Stimulated activated CD4-positive, alpha-beta T cell treated with anti-CD3 and anti-CD28 coated beads, Interleukin-4, amount 100 ng/mL, for 48 hours (primary cell): Measurements from ENCODE around the gene MAGEA3.
"Not testable (repeated sequence)": the region's sequence is repeated elsewhere in the genome, so short reads cannot be mapped to it uniquely, and the experiment has no call there.

ENCODE experiments used
- DNase-seq, 2 donors: peaks; one replicate each; pipeline ENCODE4 v3.0.0-alpha.2; 2020; ENCODE audit warnings: low read depth in 2 of 2

The MAGEA3 gene

DNA sequence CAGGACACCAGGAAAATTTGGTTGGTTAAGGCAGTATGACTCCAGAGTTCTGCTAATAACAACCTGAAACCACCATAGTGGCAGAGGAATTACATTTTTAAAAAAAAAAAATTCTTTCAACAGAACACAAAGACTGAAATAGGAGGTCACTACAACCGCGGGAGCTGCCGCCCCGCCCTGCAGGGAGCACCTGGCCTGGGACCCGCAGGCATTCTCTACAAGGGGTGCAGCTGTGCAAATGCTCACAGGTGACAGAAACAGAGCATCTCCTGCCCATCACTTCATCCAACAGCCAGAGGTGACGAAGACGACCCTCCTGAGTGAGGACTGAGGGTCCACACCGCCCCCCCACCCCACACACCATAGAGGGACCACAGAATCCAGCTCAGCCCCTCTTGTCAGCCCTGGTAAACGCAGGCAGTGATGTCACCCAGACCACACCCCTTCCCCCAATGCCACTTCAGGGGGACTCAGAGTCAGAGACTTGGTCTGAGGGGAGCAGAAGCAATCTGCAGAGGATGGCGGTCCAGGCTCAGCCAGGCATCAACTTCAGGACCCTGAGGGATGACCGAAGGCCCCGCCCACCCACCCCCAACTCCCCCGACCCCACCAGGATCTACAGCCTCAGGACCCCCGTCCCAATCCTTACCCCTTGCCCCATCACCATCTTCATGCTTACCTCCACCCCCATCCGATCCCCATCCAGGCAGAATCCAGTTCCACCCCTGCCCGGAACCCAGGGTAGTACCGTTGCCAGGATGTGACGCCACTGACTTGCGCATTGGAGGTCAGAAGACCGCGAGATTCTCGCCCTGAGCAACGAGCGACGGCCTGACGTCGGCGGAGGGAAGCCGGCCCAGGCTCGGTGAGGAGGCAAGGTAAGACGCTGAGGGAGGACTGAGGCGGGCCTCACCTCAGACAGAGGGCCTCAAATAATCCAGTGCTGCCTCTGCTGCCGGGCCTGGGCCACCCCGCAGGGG lies at the start of gene MAGEA3:
TSS of gene MAGEA3 (plus strand) at position 843 of the 980 bp plus-strand sequence. CDS start 2,039 bp downstream, outside the sequence.
- DNase-seq = not testable (repeated sequence)

DNA sequence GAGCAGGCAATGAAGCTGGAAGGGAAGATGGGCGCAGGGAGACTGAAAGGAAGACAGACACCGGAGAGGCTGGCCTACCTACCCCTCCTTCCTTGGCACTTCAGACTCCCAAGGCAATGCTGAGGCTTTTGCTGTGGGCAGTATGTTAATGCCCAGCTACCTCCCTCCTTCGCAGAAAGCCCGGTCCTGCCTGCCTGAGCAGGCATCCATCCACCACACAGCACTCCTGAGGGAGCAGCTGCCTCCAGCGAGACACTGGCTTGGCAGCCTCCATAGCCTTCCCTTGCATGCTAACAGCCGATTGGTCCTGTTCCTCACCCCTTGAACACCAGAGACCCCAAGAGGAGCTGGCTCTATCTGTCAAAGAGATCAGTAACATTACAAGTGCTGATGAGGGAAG lies 46.5 kb upstream of the MAGEA3 start:
- DNase-seq = no peak

- DNase-seq = no peak
These were observed 46.1 kb upstream of the MAGEA3 start for GRCh38 chrX:152652467-152652866.

DNA sequence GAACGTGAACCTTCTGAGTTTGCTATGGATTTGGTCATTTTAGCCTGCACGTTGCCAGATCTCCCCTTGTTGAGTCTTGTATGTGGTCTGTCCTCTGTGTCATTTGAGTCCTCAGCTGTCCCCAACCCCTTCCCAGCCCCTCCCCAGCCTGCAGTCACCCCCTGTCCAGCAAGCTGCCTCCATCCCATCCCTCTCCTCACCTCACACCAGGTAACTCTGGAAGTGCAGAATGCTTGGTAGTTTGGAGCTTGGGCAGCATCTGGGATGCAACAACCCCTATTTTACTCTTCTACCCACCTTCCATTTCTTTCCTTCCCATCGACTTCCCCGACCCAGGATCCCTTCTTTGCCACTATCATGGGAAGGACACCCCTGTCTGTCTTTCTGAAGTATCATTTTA lies 42.5 kb upstream of the MAGEA3 start:
- DNase-seq = no peak

DNA sequence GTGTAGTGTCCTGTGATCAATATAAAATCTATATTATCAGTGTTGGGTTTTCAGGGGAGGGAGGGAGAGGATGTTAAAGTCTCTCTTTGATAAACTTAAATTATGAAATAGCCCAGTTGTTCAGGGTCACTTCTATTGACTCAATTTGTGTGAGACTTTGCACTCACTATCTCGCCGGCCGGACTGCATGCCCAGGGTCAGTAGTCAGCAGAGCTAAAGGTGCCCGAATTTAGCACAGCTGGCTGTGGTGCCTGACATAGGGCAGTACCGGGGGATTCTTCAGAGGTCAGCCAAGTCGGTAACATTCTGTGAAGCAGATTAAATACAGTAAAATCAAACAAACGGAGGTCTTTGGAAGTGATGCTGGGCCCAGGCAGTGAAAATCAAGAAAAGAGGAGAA lies 41.7 kb upstream of the MAGEA3 start:
- DNase-seq = no peak

- no peak for DNase-seq
These were observed 40.3 kb upstream of the MAGEA3 start for GRCh38 chrX:152658302-152658701.

DNA sequence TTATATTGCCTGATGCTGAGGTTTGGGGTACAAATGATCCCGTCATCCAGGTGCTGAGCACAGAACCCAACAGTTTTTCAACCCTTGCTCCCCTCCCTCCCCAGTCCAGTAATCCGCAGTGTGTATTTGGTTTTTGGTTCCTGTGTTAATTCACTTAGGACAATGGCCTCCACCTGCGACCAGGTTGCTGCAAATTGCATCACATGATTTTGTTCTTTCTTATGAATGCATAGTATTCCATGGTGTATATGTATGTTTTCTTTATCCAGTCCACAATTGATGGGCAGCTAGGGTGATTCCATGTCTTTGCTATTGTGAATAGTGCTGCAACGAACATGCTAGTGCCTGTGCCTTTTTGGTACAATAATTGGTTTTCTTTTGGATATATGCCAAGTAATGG lies 35.5 kb upstream of the MAGEA3 start:
- no peak for DNase-seq

- DNase-seq = no peak
These were observed 24.5 kb upstream of the MAGEA3 start for GRCh38 chrX:152674135-152674534.

DNA sequence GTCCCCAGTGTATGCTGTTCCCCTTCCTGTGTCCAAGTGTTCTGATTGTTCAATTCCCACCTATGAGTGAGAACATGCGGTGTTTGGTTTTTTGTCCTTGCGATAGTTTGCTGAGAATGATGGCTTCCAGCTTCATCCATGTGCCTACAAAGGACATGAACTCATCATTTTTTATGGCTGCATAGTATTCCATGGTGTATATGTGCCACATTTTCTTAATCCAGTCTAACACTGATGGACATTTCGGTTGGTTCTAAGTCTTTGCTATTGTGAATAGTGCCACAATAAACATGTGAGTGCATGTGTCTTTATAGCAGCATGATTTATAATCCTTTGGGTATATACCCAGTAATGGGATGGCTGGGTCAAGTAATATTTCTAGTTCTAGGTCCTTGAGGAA lies 23.9 kb upstream of the MAGEA3 start:
- not testable (repeated sequence) for DNase-seq

DNA sequence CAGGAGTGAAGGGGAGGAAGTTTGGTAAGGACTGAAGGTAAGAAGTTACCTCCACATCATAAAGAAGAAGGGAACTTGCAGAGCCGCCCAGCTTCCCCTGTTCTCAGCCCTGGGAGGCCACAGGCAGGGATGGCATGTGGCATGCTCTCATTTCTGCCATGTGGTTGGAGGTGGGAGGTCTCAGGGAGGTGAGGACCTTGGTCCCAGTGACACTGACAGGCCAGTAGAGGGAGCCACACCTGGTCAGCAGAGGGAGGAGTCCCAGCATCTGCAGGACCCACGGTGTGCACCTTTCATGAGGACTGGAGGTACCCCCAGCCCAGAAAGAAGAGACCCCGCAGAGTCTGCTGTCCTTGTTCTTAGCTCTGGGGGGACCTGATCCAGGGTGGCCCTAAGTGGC lies 17.6 kb upstream of the MAGEA3 start:
- DNase-seq = not testable (repeated sequence)

- not testable (repeated sequence) for DNase-seq
These were observed 1.8 kb downstream of the MAGEA3 start for GRCh38 chrX:152700390-152700789.

DNA sequence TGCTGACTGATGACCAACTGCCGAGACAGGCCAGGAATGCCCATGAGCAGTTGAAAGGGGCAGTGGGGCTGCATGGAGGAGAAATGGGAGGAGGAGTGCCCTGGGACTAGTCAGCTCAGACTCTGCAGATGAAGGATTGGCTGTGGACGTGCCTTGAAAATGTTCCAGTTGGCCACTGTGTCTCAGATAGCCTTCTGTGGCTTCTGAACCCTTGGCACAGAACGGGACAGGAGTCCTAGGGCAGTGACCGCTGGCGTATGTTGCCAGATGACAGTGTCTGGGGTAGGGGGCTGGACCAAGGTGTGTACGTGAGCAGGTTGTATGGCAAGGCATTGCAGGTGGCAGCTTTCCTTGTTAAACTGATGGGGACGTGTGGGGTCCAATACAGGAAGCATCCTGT lies 7.9 kb downstream of the MAGEA3 start:
- DNase-seq = not testable (repeated sequence)

DNA sequence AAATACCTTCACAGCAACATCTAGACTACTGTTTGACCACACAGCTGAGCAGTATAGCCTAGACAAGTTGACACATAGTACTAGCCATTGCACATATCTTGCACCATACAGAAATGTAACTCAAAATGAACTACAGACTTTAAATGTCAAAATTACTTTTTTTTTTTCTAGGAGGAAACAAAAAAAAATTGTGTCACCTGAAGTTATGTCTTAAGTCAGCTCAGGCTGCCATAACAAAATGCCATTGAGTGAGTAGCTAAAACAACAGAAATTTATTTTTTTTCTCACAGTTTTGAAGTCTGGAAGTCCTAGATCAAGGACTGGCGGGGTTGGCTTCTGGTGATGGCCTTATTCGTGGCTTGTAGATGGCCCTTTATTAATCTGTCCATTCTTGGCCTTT lies 10.6 kb downstream of the MAGEA3 start, which contains the start of gene CSAG2:
TSS of gene CSAG2 (minus strand) at position 101 of the 400 bp plus-strand sequence. CDS start 161 bp downstream, outside the sequence.
- DNase-seq = not testable (repeated sequence)

GRCh38 chrX:152713195-152713594 lies 14.6 kb downstream of the MAGEA3 start:
- not testable (repeated sequence) for DNase-seq

- DNase-seq = not testable (repeated sequence)
These were observed 15.5 kb downstream of the MAGEA3 start, which contains the start of gene MAGEA2B for GRCh38 chrX:152713815-152714787. MAGEA2B (plus strand) TSS chrX:152714628; CDS start chrX:152717107, 2,479 bp downstream.

DNA sequence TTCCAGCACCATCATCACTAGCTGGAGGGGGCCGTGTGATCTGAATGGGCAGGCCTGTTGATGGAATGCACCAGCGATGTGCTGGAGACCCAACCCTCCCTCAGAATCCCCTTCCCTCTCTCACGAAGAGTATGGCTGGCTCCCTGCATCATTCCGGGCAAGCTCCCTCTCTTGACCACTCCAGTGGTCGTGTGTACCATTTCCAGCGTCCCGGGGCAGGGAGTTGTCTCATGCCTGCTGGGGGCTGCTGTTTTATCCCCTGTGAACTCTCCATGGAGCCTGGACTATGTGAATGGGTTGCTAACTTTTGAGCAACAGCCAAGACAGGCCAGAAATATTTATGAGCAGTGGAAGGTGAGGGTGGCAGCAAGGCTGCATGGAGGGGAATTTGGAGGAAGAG lies 26.8 kb downstream of the MAGEA3 start:
- no peak for DNase-seq

- DNase-seq = no peak
These were observed 34.8 kb downstream of the MAGEA3 start, which contains the start of the genes CSAG1 and MAGEA12 for GRCh38 chrX:152733261-152733975. CSAG1 (minus strand) TSS chrX:152733721; CDS start chrX:152732460, 1,261 bp downstream. MAGEA12 (plus strand) TSS chrX:152733757; CDS start chrX:152736162, 2,405 bp downstream.

DNA sequence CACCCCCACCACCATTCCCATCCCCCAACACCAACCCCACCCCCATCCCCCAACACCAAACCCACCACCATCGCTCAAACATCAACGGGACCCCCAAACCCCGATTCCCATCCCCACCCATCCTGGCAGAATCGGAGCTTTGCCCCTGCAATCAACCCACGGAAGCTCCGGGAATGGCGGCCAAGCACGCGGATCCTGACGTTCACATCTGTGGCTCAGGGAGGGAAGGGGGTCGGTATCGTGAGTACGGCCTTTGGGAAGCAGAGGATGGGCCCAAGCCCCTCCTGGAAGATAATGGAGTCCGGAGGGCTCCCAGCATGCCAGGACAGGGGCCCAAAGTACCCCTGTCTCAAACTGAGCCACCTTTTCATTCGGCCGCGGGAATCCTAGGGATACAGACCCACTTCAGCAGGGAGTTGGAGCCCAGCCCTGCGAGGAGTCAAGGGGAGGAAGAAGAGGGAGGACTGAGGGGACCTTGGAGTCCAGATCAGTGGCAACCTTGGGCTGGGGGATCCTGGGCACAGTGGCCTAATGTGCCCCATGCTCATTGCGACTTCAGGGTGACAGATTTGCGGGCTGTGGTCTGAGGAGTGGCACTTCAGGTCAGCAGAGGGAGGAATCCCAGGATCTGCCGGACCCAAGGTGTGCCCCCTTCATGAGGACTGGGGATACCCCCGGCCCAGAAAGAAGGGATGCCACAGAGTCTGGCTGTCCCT lies 35.7 kb downstream of the MAGEA3 start:
- DNase-seq = not testable (repeated sequence)

DNA sequence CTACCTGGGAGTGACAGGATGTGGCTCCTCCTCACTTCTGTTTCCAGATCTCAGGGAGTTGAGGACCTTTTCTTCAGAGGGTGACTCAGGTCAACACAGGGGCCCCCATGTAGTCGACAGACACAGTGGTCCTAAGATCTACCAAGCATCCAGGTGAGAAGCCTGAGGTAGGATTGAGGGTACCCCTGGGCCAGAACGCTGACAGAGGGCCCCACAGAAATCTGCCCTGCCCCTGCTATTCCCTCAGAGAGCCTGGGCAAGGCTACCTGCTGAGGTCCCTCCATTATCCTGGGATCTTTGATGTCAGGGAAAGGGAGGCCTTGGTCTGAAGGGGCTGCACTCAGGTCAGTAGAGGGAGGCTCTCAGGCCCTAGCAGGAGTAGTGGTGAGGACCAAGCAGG lies 36.5 kb downstream of the MAGEA3 start:
- DNase-seq = no peak

GRCh38 chrX:152735860-152736511 lies 37.4 kb downstream of the MAGEA3 start:
- no peak for DNase-seq
